Panc1 (cell line): Measurements from ENCODE around the gene KRAS. TPM values are rescaled to one million over a fixed set of nuclear protein-coding genes. Genes with fewer than 3 reads are reported as not detected.

Experiments used
- ATAC-seq: fragments of 200-7000 bp; cut with Tn5 transposase; 2 replicates; pipeline ENCODE4 v1.9.1; 2020; ENCODE audit warnings: mild to moderate bottlenecking, moderate library complexity
- BruUV-seq: library from RNA; stranded (reverse); fragments of 400-500 nt; replicated peaks from 2 replicates; lab custom pipeline; 2021; lab: Mats Ljungman, UMichigan
- CTCF ChIA-PET: fragments of 300-600 bp; sonication (Branson Sonifier 250); formaldehyde crosslinking; loops from one replicate; lab custom pipeline; 2022; ENCODE audit warnings: antibody characterized with exemption; lab: Charles Lee
- POLR2A ChIA-PET: fragments of 300-600 bp; sonication (Branson Sonifier 250); formaldehyde crosslinking; loops from one replicate; lab custom pipeline; 2022; ENCODE audit warnings: antibody characterized with exemption; lab: Charles Lee
- DNase-seq: peaks from one replicate; pipeline ENCODE4 v3.0.0-alpha.2; 2010; ENCODE audit warnings: low read depth, low spot score
- H3K27ac ChIP-seq: 2 replicates; pipeline ENCODE4 v1.5.1; 2011; ENCODE audit warnings: mild to moderate bottlenecking, low read length, inconsistent platforms
- H3K27me3 ChIP-seq: fragments of 200-500 bp; sonication (Bioruptor generic); 2 replicates; pipeline ENCODE4 v1.6.0; 2014; ENCODE audit warnings: low read length, inconsistent platforms; ENCODE audit not compliant: control insufficient read depth, insufficient read depth
- H3K36me3 ChIP-seq: fragments of 200-500 bp; sonication (Bioruptor generic); 2 replicates; pipeline ENCODE4 v1.5.1; 2014; ENCODE audit warnings: inconsistent platforms, mild to moderate bottlenecking, low read length, moderate library complexity; ENCODE audit not compliant: control insufficient read depth, insufficient read depth
- H3K4me1 ChIP-seq: 2 replicates; pipeline ENCODE4 v1.5.1; 2011; ENCODE audit warnings: inconsistent platforms, mild to moderate bottlenecking, low read length, moderate library complexity; ENCODE audit not compliant: control insufficient read depth, insufficient read depth
- H3K4me3 ChIP-seq, 2 experiments: 2 replicates each; pipeline ENCODE4 v1.5.1; 2011 to 2012; ENCODE audit warnings: low read depth in 2 of 2, low read length in 2 of 2, mild to moderate bottlenecking in 2 of 2, inconsistent platforms in 1 of 2, moderate library complexity in 1 of 2
- H3K9me3 ChIP-seq: fragments of 200-500 bp; sonication (Bioruptor generic); 2 replicates; pipeline ENCODE4 v1.5.1; 2014; ENCODE audit warnings: low read depth, mild to moderate bottlenecking, inconsistent platforms, low read length, moderate library complexity; ENCODE audit not compliant: control insufficient read depth, insufficient read depth
- POLR2AphosphoS5 ChIP-seq: IDR thresholded peaks from 2 replicates; pipeline ENCODE4 v1.6.1; 2012; ENCODE audit warnings: mild to moderate bottlenecking, low read depth, low read length, moderate library complexity
- SIN3A ChIP-seq: IDR thresholded peaks from 2 replicates; pipeline ENCODE4 v1.6.1; 2012; ENCODE audit warnings: low read depth, mild to moderate bottlenecking, low read length, moderate library complexity, borderline replicate concordance; ENCODE audit not compliant: insufficient read depth
- TCF7L2 ChIP-seq: IDR thresholded peaks from 2 replicates; pipeline ENCODE4 v1.6.1; 2011; ENCODE audit warnings: mild to moderate bottlenecking, low read depth, low read length, inconsistent platforms
- in situ Hi-C: cut with HindIII; loops from 2 replicates; pipeline ENCODE4 v1.10.0; 2016; ENCODE audit warnings: low sequenced_read_pairs, low pct_unique_long_range_greater_than_20kb
- intact Hi-C: fragments of 100-400 bp; cut with micrococcal nuclease; formaldehyde crosslinking; loops from one replicate; pipeline ENCODE4 v1.10.0; 2022; ENCODE audit not compliant: unreplicated experiment
- total RNA-seq: library from RNA; stranded (reverse); gene quantifications from one replicate; pipeline ENCODE4 v1.2.1, GENCODE V29; 2021; ENCODE audit not compliant: unreplicated experiment
- TF ChIP-seq, protein P1 (sequence below), 2 experiments: IDR thresholded peaks; 2 replicates each; pipeline ENCODE4 v1.6.1; 2011 to 2012; ENCODE audit warnings: low read depth in 2 of 2, control low read depth in 1 of 2, low read length in 1 of 2, mild to moderate bottlenecking in 1 of 2, moderate library complexity in 1 of 2; ENCODE audit not compliant: insufficient read depth in 1 of 2
- TF ChIP-seq, protein P2 (sequence below): fragments of 450-650 bp; IDR thresholded peaks from 2 replicates; pipeline ENCODE4 v1.5.1; 2017; ENCODE audit warnings: mild to moderate bottlenecking

KRAS gene
- total RNA-seq, 1 experiment from 2014 or later: 33.1 TPM

DNA sequence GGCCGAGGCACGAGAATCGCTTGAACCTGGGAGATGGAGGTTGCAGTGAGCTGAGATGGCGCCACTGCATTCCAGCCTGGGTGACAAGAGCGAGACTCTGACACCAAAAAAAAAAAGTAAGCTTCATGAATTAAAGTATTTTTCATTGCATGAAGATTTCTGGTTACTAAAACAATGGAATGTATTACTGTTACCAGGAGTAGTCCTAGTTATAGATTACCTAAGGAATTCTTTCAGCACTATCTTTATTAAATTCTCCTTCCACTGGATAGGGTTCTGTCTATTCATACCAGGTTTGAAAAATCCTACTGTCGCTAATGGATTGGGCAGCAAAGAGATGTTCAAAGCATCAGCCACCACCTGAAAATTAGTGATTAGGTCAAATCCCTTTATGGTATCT, 43.3 kb downstream of the KRAS start:
- Histone ChIP-seq H3K27ac (no peak overlapping the region), H3K36me3 (peaks cover 14% of the 10 kb centered on the region), H3K4me3 (no peak overlapping the region), H3K4me1 (no peaks in the 10 kb centered on the region), H3K9me3 (no peaks in the 10 kb centered on the region), H3K27me3 (no peaks in the 10 kb centered on the region)
- in situ Hi-C loops (no loop called here), intact Hi-C loops (no loop called here)
- ATAC-seq (no peak), DNase-seq (no peak)
- ChIA-PET CTCF (no interaction called here), POLR2A (no interaction called here)
- no TSS peak for BruUV-seq
- TF ChIP-seq, protein P1, sequence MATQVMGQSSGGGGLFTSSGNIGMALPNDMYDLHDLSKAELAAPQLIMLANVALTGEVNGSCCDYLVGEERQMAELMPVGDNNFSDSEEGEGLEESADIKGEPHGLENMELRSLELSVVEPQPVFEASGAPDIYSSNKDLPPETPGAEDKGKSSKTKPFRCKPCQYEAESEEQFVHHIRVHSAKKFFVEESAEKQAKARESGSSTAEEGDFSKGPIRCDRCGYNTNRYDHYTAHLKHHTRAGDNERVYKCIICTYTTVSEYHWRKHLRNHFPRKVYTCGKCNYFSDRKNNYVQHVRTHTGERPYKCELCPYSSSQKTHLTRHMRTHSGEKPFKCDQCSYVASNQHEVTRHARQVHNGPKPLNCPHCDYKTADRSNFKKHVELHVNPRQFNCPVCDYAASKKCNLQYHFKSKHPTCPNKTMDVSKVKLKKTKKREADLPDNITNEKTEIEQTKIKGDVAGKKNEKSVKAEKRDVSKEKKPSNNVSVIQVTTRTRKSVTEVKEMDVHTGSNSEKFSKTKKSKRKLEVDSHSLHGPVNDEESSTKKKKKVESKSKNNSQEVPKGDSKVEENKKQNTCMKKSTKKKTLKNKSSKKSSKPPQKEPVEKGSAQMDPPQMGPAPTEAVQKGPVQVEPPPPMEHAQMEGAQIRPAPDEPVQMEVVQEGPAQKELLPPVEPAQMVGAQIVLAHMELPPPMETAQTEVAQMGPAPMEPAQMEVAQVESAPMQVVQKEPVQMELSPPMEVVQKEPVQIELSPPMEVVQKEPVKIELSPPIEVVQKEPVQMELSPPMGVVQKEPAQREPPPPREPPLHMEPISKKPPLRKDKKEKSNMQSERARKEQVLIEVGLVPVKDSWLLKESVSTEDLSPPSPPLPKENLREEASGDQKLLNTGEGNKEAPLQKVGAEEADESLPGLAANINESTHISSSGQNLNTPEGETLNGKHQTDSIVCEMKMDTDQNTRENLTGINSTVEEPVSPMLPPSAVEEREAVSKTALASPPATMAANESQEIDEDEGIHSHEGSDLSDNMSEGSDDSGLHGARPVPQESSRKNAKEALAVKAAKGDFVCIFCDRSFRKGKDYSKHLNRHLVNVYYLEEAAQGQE (IDR thresholded peaks at IDR 0.05; ENCODE audit: insufficient read depth in 1 of 2, low read depth in 2 of 2, low read length in 1 of 2): no peak
- TF ChIP-seq SIN3A (no peak), TCF7L2 (no peak), POLR2AphosphoS5 (no peak)
- TF ChIP-seq, protein P2, sequence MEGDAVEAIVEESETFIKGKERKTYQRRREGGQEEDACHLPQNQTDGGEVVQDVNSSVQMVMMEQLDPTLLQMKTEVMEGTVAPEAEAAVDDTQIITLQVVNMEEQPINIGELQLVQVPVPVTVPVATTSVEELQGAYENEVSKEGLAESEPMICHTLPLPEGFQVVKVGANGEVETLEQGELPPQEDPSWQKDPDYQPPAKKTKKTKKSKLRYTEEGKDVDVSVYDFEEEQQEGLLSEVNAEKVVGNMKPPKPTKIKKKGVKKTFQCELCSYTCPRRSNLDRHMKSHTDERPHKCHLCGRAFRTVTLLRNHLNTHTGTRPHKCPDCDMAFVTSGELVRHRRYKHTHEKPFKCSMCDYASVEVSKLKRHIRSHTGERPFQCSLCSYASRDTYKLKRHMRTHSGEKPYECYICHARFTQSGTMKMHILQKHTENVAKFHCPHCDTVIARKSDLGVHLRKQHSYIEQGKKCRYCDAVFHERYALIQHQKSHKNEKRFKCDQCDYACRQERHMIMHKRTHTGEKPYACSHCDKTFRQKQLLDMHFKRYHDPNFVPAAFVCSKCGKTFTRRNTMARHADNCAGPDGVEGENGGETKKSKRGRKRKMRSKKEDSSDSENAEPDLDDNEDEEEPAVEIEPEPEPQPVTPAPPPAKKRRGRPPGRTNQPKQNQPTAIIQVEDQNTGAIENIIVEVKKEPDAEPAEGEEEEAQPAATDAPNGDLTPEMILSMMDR: no peak

DNA sequence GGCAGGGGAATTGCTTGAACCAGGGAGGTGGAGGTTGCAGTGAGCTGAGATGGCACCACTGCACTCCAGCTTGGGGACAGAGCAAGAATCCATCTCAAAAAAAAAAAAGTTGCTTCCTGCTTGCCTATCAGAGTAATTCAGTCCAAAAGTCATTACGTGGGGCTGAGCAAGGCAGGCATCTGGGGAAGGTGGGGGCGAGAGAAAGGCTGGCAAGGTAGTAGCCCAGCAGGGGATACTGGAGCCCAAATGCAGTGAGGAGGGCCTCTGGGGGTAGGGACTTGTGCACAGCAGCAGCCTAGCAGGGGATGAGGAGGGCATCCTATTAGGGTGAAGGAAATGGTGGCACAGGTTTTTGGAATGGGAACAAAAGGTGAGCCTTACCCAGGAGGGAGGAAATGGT, 48.6 kb downstream of the KRAS start:
- Histone ChIP-seq H3K27me3 (no peaks in the 10 kb centered on the region), H3K27ac (no peak overlapping the region), H3K36me3 (peaks cover 3% of the 10 kb centered on the region; the same call in 1 of the 2 replicates), H3K9me3 (no peaks in the 10 kb centered on the region), H3K4me1 (no peaks in the 10 kb centered on the region), H3K4me3 (no peak overlapping the region)
- ChIA-PET POLR2A (no interaction called here), CTCF (no interaction called here)
- TF ChIP-seq POLR2AphosphoS5 (no peak), SIN3A (no peak), TCF7L2 (no peak)
- TF ChIP-seq, protein P2: no peak
- TF ChIP-seq, protein P1 (IDR thresholded peaks at IDR 0.05; ENCODE audit: insufficient read depth in 1 of 2, low read depth in 2 of 2, low read length in 1 of 2): no peak
- BruUV-seq: no TSS peak
- in situ Hi-C loops: no loop called here
- ATAC-seq (peak; percentile 35; the same call in 1 of the 2 replicates), DNase-seq (no peak)
- intact Hi-C loops: no loop called here
